ENCODE measurements around the gene IL20RA.
"Not testable (repeated sequence)": the region's sequence is repeated elsewhere in the genome, so short reads cannot be mapped to it uniquely, and the experiment has no call there.

The IL20RA gene, protein sequence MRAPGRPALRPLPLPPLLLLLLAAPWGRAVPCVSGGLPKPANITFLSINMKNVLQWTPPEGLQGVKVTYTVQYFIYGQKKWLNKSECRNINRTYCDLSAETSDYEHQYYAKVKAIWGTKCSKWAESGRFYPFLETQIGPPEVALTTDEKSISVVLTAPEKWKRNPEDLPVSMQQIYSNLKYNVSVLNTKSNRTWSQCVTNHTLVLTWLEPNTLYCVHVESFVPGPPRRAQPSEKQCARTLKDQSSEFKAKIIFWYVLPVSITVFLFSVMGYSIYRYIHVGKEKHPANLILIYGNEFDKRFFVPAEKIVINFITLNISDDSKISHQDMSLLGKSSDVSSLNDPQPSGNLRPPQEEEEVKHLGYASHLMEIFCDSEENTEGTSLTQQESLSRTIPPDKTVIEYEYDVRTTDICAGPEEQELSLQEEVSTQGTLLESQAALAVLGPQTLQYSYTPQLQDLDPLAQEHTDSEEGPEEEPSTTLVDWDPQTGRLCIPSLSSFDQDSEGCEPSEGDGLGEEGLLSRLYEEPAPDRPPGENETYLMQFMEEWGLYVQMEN

GRCh38 chr6:137044366-137045221, at the start of gene IL20RA:
Gene IL20RA (minus strand): TSS chr6:137044965. CDS start chr6:137044728, 237 bp downstream.
- DNase-seq, result peak in 1 of 2 experiments; percentile 32

DNA sequence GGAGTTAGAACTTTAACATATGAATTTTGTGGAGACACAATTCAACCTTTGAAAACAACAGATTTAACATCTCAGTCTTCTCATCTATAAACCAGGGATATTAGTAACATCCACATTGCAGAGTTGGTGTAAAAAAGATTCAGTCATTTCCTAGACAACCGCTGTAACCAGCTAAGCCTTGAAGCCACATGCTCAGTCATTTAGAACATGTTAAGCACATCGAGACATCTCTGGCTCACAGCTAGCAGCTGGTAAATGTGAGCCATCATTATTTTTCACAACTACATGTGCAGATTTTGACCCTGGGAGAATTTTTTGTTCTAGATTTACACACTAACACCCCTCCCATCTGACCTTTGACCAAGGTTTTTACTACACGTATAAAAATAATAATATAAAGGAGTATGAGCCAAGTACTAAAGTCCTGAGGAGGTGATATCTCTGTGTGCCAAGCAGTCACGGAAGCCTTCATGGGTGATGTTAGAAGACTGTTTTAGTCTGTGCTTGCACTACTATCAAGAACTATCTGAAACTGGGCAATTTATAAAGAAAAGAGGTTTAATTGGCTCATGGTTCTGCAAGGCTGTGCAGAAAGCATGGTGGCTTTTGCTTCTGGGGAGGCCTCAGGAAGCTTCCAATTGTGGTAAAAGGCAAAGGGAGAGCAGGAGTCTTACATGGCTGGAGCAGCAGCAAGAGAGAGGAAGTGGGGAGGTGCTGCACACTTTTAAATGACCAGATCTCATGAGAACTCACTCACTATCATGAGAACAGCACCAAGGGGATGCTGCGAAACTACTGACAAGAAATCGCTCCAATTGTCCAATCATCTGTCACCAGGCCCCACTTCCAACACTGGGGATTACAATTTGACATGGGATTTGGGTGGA, 48.7 kb upstream of the IL20RA start:
- DNase-seq, result peak in 1 of 2 experiments; percentile 38

- DNase-seq, result no peak
Measured at GRCh38 chr6:137092018-137092417, 47.3 kb upstream of the IL20RA start.

DNA sequence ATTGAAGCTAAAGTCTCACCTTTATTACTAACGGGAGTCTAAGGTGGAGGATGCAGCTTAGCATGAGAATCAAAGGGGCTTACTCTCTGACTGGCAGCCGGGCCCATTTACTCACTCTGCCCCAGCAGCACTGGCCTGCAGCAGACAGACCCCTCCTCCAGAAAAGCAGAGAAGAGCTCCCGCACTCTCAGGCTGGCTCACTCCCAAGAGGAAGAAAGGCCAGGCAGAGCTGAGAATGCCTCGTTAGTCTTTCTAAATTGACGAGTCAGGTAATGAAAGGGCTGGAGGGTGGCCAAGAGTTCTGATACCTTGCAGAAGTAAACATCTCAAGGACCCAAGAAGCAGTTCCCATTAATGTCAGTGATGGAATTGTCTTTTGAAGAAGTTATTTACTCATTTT, 44.5 kb upstream of the IL20RA start:
- no peak for DNase-seq

DNA sequence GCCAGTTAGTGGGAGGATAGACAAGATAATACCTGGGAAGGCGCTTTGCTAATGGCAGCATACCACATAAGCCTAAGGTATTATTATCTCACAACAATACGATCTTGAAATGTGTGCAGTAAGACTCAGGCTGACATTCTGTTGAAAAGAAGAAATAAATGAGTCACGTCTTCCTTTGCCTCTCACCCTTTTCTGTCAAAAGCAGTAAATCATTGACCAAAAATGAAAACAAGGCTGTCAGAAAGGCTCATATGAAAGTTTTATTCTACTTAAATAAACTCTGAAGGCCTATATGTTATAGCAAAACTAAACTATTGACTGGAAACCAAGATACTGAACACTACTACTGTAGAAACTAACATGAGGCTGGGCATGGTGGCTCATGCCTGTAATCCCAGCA, 43.1 kb upstream of the IL20RA start:
- no peak for DNase-seq

DNA sequence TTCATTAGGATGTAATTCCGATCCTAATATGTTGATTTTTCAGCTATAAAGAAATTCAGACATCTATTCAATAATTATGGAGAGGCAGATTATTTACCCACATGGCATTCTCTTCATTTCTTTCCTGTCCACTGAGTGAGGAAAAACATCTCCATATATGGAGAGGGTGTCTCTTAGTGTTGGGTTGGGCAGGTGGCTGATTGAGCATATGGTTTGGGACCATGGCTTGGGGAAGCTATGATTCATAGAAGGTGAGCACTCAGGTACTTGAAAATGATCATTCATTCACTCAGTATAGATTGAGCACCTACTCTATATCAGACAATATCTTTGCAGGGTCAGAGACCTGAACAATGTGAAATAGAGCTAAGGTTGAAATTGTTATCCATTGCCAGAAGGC, 41.3 kb upstream of the IL20RA start:
- peak in 1 of 2 experiments; percentile 22 for DNase-seq

DNA sequence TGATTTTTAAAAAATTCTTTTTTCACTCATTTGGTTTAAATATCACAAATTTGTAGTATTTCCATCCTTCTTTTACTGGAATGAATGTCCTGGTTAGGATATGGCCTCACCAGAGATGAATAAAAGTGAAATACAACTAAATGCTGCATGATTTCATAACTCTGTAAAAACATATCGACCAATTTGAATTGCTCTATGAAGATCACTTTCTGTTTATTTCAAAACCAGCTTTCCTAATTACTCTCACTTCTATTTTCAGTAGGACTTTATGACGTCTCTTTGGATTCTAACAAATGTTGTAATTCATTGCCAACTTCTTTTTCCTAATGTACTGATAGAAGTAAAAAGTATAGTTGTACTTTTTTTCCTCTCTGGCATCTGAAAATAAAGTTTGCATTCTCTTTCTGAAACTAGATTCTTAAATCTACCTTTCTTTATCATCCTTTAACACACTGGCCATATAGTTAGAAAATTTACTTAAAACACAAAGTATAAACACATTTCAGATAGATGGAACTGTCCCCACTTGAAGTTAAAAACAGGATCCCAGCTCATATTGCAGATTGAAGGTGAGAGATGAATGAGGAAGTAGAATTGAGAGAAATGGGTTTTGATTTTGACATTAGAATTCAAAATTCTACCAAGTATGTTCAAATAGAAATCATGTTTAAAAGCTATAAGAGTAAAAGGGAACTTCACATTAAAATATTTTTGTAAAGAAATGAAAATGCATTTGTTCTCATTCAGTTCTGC, 40.3 kb upstream of the IL20RA start:
- no peak for DNase-seq

DNA sequence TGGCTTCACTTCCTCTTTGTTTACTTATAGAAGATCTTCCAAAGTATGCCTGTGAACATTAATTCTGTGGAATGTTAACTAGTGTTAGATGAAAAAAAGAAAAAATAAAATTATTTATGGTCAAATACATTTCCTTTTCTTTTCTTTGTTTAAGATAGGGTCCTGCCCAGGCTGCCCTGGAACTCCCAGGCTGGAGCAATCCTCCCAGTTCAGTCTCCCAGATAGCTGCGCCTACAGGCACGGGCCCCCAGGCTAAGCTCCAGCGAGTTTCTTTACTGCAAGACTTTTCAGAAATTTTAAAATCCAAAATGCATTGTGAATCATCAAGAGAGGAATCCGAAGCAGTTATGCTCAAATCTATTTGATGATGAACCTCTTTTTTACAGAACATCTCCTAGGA, 39.3 kb upstream of the IL20RA start:
- DNase-seq, result no peak

- DNase-seq, result no peak
Measured at GRCh38 chr6:137081997-137082396, 37.2 kb upstream of the IL20RA start.

DNA sequence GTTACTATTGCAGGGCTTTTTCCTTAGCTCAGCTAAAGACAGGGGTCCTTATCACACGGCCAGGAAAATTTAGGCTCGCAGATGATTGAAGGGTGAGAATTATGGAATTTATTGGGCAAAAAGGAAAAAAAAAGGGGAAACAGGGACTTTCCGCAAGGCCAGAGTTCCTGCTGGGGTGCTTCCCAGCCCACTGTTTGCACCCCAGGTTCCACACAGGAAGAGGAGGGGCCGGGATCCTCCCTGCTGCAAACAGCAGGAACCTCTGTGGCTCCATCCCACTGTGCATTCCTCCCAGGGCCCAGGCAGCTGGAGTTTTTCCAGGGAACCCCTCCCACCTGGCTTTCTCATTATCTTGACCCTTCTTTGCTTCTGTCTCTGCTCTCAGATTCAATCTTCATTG, 35.9 kb upstream of the IL20RA start:
- no peak for DNase-seq

DNA sequence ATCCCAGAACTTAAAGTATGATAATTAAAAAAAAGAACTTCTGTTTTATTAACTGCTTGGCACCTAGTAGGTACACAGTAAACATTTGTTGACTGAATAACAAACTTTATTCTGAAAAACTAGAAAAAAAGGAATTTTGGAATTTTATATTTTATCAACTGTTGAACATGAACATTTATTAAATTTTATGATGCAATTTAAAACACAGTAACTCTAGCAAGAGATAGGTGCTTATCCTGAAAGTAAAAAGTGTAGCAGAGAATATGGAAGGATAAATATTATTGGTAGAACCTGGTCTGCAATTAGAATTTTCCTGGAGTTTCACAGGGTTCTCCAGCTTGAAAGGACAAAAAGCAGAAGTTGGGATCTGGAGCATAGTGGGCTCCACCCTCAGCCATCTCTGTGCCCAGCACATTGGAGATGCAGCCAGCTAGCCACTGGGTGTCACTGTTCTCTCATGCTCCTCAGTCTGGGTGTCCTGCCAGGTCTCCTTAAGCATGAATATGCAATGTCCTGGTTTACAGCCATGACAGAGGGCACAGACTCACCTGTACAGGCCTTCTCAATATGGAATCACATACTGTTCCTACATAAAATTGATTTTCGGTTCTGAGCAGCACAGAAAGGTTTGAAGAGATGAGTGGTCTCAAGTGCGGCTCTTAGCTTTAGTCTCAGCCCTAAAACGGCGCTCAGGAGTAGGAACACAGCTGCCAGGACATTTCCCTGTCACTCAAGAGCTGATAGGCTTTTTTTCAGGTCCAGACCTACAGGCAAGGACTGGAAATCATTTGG, 31.7 kb upstream of the IL20RA start:
- peak; percentile 87 to 89 for DNase-seq

GRCh38 chr6:137075790-137076189, 31.0 kb upstream of the IL20RA start:
- not testable (repeated sequence) for DNase-seq

DNA sequence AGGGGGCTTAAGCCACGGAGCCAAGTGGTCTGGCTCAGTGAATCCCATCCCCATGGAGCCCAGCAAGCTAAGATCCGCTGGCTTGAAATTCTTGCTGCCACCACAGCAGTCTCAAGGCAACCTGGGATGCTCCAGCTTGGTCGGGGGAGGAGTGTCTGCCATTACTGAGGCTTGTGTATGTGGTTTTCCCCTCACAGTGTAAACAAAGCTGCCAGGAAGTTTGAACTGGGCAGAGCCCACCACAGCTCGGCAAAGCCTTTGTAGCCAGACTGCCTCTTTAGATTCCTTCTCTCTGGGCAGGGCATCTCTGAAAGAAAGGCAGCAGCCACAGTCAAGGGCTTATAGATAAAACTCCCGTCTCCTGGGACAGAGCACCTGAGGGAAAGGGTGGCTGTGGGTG, 25.5 kb upstream of the IL20RA start:
- DNase-seq, result no peak

- DNase-seq, result no peak
Measured at GRCh38 chr6:137067399-137067798, 22.6 kb upstream of the IL20RA start.

DNA sequence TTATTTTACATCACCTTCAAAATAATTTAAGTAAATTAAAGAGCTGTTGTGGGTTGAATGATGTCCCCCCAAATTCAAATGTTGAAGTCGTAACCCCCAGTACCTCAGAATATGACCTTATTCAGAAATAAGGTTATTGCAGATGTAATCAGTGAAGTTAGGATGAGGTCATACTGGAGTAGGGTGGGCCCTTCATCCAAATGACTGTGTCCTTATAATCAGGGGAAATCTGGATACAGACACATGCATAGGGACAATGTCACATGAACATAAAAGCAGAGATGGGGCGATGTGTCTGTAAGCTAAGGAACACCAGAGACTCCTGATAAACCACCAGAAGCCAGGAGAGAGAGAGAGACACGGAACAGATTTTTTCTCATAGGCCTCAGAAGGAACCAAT, 13.3 kb upstream of the IL20RA start:
- DNase-seq, result no peak

DNA sequence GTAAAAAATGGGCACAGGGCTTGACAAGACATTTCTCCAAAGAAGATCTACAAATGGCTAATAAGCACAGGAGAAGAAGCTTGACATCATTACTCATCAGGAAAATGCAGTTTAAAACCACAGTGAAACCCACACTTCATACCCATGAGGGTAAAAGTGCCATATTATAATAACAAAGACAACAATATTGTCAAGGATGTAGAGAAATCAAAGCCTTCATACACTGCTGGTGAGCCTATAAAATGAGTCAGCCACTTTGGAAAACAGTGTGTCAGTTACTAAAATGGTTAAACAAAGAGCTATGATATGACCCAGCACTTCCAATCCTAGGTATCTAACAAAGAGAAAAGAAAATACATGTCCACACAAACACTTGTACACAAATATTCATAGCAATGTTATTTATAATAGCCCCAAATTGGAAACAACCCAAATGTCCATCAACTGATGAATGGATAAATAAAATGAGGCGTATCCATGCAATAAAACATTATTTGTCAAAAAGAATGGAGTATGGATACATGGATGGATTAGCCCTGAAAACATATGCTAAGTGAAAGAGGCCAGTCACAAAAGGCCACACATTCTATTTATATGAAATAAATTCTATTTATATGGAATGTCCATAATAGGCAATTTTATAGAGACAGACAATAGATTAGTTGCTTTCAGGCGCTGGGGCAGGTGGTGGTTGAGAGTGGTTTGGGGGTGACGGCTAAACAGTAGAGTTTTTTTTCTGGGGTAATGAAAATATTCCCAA, 11.5 kb upstream of the IL20RA start:
- DNase-seq, result no peak

- DNase-seq, result peak; percentile 93 to 99
Measured at GRCh38 chr6:137051790-137052472, 7.2 kb upstream of the IL20RA start.

DNA sequence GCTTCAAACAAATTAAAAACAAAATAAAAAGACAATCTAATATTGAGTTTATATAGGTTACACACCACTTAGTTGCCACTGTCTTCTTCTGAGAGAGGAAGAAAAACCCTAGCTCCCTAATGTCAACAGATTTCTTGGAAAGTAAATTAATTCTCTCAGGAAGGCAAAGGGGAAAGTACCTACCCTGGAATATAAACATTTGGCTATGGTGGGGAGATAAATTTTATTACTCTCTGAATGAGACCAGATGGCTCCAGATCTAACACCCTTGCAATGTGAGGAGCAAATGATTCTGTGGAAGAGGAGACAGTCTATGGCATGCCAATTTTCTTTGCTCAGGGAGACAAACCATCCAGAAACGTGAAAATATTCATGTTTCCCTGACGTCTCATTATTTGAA, 4.3 kb upstream of the IL20RA start:
- peak in 1 of 2 experiments; percentile 53 for DNase-seq

- no peak for DNase-seq
Measured at GRCh38 chr6:137046871-137047412, 2.2 kb upstream of the IL20RA start.
